Spinal cord (tissue), 10 donors: Measurements from ENCODE around the gene MTA1. TPM values are rescaled to one million over a fixed set of nuclear protein-coding genes. Genes with fewer than 3 reads are reported as not detected.

Experiments used
- DNase-seq, 6 donors: peaks; one replicate each; pipeline versions ENCODE4 v3.0.0 to v3.0.0-alpha.2; 2013 to 2015; ENCODE audit warnings: low spot score in 6 of 6, low read depth in 4 of 6
- H3K27ac ChIP-seq: one replicate; pipeline ENCODE4 v1.5.1; 2013; ENCODE audit warnings: low read depth, low read length, control low read depth
- H3K27me3 ChIP-seq: one replicate; pipeline ENCODE4 v1.6.1; 2013; ENCODE audit warnings: low read length; ENCODE audit not compliant: control insufficient read depth, insufficient read depth
- H3K36me3 ChIP-seq: one replicate; pipeline ENCODE4 v1.6.1; 2013; ENCODE audit warnings: low read length; ENCODE audit not compliant: control insufficient read depth, insufficient read depth
- H3K4me1 ChIP-seq: one replicate; pipeline ENCODE4 v1.6.1; 2013; ENCODE audit warnings: low read length; ENCODE audit not compliant: control insufficient read depth, insufficient read depth
- H3K4me3 ChIP-seq: one replicate; pipeline ENCODE4 v1.5.1; 2013; ENCODE audit warnings: low read depth, low read length, control low read depth
- H3K9me3 ChIP-seq: one replicate; pipeline ENCODE4 v1.6.1; 2013; ENCODE audit warnings: low read length; ENCODE audit not compliant: control insufficient read depth, insufficient read depth
- WGBS: methylation state at CpG from one replicate; pipeline ENCODE4 v1.1.5; 2013; ENCODE audit warnings: missing lambda C conversion rate; ENCODE audit not compliant: insufficient coverage; 5-methylcytosine and 5-hydroxymethylcytosine counted together
- polyA plus RNA-seq, 2 donors: library from polyadenylated mRNA; unstranded; fragments of 120-200 nt; gene quantifications; one replicate each; pipeline ENCODE4 v1.2.1, GENCODE V29; 2013; ENCODE audit not compliant: insufficient read length in 2 of 2
- total RNA-seq, 2 donors: library from RNA; depleted of rRNA in 1 of 2; stranded (reverse); fragments of 120-200 nt in 1 of 2; fragments of >200 nt in 1 of 2; gene quantifications; one replicate each; pipeline versions ENCODE4 v1.2.3 to v1.2.4, GENCODE V29; 2013 to 2014
- donor health status: healthy.

Gene MTA1
- total and polyA plus RNA-seq, 4 donors = 40.9 to 202 (median 126) TPM

DNA sequence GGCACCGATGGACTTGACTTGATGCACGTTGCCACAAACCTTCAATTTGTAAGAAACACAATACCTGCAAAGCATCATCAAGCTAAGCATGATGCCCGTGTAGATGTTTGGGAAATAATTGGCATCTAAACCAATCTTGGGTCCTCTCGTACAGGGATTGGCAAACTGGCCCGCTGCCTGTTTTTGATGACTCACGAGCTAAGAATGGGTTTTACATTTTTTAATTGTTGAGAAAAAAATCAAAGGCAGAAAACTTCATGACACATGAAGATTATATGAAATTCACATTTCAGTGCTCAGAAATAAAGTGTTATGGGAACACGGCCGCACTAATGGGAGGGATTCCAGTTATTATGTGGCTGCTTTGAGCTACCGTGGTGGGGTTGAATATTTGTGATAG is 10.9 kb downstream of the MTA1 start:
- peaks cover 29% of the 10 kb centered on the region for H3K36me3 ChIP-seq

DNA sequence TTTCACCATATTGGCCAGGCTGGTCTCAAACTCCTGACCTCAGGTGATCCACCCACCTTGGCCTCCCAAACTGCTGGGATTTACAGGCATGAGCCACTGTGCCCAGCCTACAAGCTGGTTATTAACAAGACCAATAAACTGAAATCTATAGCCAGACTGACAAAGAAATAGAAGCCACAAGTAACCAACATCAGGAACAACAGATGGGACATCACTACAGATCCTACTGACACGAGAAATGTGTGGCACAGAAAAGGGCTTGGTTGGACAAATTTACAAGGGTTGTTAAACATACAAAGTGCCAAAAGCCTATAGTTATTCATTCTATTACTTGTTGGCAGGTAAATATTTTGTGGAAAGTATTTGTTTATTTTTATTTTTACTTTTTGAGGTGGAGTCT is 11.6 kb downstream of the MTA1 start:
- H3K4me1 ChIP-seq = no peaks in the 10 kb centered on the region
- no peak overlapping the region for H3K4me3 ChIP-seq
- no peak for DNase-seq
- no CpG with 5 or more reads among the region's 1 CpG for WGBS
- no peaks in the 10 kb centered on the region for H3K9me3 ChIP-seq
- no peak overlapping the region for H3K27ac ChIP-seq
- H3K36me3 ChIP-seq = peaks cover 23% of the 10 kb centered on the region
- no peaks in the 10 kb centered on the region for H3K27me3 ChIP-seq

More for the DNA sequence above, 10.9 kb downstream of the MTA1 start:
- WGBS = no CpG with 5 or more reads among the region's 9 CpGs
- no peaks in the 10 kb centered on the region for H3K27me3 ChIP-seq
- H3K9me3 ChIP-seq = no peaks in the 10 kb centered on the region
- no peaks in the 10 kb centered on the region for H3K4me1 ChIP-seq
- H3K27ac ChIP-seq = no peak overlapping the region
- H3K4me3 ChIP-seq = no peak overlapping the region
- DNase-seq = no peak

DNA sequence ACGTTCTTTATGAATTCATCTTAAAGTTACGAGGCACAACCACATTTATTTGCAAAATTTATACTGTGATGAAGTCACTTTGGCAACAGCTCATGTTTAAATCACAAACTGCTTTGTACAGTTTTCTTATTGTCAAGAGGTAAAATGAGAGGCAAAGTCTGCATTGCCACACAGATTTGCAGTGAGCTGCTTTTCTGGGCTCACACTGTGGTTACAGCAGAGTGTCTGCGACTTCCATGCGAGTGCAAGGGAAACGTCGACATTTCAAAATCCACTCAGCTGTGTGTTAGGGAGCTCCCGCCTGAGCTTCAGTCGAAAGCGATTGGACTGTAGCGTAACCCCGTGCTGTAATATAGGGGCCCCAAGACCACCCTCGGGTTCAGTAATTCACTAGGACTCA is 13.0 kb downstream of the MTA1 start:
- Histone ChIP-seq H3K9me3 (no peaks in the 10 kb centered on the region), H3K27ac (no peak overlapping the region), H3K4me3 (no peak overlapping the region), H3K36me3 (peaks cover 25% of the 10 kb centered on the region), H3K27me3 (no peaks in the 10 kb centered on the region), H3K4me1 (no peaks in the 10 kb centered on the region)
- 90% methylated on average over 10 of the region's 12 CpGs for WGBS
- DNase-seq = no peak

DNA sequence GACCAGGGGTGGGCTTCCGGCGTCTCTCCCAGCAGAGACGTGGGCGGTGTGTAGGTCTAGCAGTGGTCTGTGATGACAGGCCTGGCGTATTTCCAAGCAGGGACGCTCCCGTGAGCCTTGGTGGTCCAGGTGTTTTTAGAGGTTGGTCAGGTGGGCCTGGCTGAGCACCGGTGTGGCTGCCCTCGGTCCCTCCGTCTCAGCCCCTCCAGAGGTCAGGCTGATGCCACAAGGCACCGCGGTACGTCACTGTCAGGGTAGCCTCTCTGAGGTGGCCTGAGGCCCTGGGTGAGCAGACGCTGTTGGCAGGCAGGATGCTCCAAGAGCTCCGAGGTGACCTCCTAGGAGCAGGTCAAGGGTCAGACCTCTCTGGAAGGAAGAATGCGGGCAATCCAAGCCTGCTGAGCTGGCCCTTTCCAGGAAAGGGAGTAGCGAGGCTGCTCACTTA is 13.6 kb downstream of the MTA1 start:
- no peaks in the 10 kb centered on the region for H3K9me3 ChIP-seq
- WGBS = 90% methylated on average over 16 of the region's 17 CpGs
- peaks cover 30% of the 10 kb centered on the region for H3K36me3 ChIP-seq
- H3K27me3 ChIP-seq = no peaks in the 10 kb centered on the region
- DNase-seq = no peak
- H3K4me1 ChIP-seq = no peaks in the 10 kb centered on the region
- no peak overlapping the region for H3K4me3 ChIP-seq
- H3K27ac ChIP-seq = no peak overlapping the region

DNA sequence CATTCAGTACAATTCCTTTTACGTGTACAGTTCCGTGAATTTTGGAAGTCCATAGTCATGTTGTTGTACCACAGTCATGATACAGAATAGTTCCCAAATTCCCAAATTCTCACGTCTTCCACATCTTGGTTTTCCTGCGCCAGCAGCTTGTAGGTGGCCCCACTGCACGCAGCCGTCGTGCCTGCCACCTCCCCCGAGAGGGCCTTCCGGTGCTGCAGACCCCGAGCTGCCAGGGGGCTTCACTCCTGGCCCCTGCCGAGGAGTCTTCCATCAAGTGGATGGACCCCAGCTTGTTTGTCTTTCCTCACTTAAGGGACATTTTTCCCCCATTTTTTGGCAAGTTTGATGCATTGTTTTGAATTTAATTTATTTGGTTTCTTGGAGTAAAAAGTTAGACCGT is 16.8 kb downstream of the MTA1 start:
- no peak overlapping the region for H3K4me3 ChIP-seq
- H3K27ac ChIP-seq = no peak overlapping the region
- no peak for DNase-seq
- 92% methylated on average over 12 of the region's 12 CpGs for whole genome bisulfite sequencing
- H3K36me3 ChIP-seq = peaks cover 57% of the 10 kb centered on the region
- no peaks in the 10 kb centered on the region for H3K27me3 ChIP-seq
- no peaks in the 10 kb centered on the region for H3K4me1 ChIP-seq
- no peaks in the 10 kb centered on the region for H3K9me3 ChIP-seq

DNA sequence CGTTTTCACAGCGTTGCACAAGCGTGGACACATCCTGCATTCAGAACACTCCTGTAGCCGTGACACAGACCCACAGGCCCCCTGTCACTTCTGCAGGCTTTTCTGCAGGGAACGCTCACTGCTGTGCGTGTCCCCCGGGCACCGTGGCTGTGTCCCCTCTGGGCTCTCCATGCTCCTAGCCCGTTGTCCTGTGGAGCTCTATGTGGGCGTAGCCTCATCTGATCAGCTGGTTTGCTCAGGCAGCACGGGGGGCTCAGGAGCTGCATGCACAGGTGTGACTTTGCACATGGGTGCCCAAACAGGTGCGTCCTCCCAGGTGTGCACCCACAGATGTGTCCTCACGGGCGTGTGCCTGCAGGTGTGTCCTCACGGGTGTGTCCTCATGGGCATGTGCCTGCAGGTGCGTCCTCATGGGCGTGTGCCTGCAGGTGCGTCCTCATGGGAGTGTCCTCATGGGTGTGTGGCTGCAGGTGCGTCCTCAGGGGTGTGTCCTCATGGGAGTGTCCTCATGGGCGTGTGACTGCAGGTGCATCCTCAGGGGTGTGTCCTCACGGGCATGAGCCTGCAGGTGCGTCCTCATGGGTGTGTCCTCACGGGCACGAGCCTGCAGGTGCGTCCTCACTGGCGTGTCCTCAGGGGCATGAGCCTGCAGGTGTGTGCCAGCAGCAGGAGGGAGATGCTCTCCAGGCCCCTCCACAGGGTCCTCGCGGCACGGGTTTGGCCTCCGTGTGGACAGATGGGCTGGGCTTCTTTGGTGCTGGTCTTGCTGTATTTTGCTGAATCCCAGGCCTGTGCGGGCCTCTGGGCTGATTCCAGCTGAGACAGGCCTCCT is 17.5 kb downstream of the MTA1 start:
- DNase-seq = no peak
- Histone ChIP-seq H3K27ac (no peak overlapping the region), H3K27me3 (no peaks in the 10 kb centered on the region), H3K36me3 (peaks cover 54% of the 10 kb centered on the region), H3K4me1 (no peaks in the 10 kb centered on the region), H3K4me3 (no peak overlapping the region), H3K9me3 (no peaks in the 10 kb centered on the region)
- 92% methylated on average over 31 of the region's 31 CpGs for WGBS

DNA sequence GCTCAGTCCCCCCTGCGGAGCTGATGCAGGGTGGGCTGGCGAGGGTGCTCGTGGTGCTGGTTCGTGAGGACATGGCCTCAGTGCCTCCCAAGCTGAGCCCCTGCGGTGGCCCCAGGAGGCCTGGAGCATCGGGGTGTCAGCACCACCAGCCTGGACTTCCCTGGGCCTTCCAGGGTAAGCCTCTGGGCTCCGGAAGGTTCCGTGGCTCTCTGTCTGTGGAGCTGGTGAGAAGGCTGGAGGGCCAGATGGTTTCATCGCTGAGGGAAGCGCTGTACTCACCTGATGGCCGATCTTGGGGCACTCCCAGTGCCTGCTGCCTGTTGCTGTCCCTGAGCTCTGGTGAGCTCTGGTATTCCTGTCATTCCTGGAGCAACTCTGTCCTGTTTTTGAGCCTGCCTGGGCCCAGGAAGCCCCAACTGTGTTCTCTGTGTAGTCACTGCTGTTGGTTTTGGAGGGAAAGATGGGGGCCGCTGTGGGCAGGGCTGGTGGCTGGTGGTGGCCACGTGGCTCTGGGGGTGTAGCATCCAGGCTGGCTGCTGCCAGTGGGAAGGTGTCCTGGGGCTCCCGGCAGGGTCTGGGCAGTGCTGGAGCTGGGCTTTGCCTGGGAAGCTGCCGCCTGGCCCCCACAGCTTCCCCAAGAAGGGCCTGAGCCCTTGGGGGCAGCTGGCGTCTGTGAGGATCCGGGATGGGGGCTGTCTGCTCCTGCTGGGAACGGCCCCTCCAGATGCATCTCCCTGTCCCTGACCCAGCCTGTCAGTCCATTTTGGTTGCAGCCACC is 18.3 kb downstream of the MTA1 start:
- Histone ChIP-seq H3K9me3 (no peaks in the 10 kb centered on the region), H3K4me1 (no peaks in the 10 kb centered on the region), H3K36me3 (peaks cover 61% of the 10 kb centered on the region), H3K27ac (no peak overlapping the region), H3K4me3 (no peak overlapping the region), H3K27me3 (no peaks in the 10 kb centered on the region)
- 95% methylated on average over 18 of the region's 18 CpGs for WGBS
- DNase-seq = no peak

DNA sequence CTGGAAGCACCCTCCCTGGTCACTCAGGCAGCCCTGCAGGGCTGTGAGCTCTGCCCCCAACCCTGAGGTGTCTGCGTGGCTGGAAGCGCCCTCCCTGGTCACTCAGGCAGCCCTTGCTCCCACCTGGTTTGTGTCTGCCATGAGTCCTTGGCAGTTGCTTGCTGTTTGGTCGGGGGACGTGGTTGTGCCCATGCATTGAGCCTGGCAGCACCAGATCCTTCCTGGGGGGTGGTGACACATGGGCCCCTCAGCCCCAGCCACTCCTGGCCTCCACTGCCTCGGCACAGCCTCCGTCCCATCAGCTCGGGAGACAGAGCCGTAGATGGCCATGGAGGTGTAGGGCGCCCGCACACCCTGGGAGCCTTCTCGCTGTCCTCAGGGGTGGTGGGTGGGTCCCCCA is 19.6 kb downstream of the MTA1 start:
- H3K4me3 ChIP-seq = no peak overlapping the region
- H3K9me3 ChIP-seq = no peaks in the 10 kb centered on the region
- H3K27ac ChIP-seq = no peak overlapping the region
- no peaks in the 10 kb centered on the region for H3K4me1 ChIP-seq
- peaks cover 61% of the 10 kb centered on the region for H3K36me3 ChIP-seq
- no peaks in the 10 kb centered on the region for H3K27me3 ChIP-seq
- DNase-seq = no peak
- WGBS = 98% methylated on average over 9 of the region's 11 CpGs

DNA sequence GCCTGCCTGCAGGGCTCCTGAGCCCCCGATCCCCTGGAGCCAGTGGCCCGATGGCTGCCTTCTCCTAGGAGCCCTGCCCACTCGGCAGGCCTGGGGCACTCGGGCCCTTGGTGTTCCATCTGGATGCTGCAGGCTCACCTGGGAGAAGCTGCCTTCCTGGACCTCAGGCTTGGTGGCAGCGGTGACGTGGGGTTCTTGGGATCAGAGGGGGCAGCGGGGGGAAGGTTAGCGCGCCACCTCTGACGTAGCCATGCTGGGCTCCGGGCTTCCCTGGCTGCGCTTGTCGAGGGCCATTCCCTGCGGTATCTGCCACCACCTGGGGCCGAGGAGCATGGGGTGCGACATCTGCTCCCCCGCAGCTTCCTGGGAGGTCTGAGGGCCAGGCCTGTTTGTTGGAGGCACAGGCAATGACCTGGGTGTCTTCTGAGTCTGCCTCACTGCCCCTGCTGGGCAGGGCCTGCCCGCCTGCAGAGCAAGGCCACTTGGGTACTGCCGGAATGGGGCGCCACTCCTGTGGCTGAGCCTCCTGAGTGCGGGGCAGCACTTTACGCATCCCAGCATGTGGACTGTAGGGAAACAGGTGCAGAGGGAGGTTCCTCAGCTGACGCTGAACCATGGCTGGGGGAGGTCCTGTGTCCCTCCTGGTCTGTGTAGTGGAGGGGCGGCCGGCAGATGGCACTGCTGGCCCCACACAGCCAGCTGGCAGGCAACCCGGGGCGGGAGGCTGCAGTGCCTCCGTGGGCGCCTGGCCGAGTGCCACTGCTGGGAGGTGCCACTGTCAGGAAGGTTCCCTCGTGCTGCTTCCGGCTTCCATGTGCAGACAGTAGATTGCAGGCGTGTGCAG is 20.3 kb downstream of the MTA1 start:
- Histone ChIP-seq H3K4me3 (no peak overlapping the region), H3K9me3 (no peaks in the 10 kb centered on the region), H3K27me3 (no peaks in the 10 kb centered on the region), H3K36me3 (peaks cover 64% of the 10 kb centered on the region), H3K27ac (no peak overlapping the region), H3K4me1 (no peaks in the 10 kb centered on the region)
- 93% methylated on average over 33 of the region's 33 CpGs for WGBS
- DNase-seq = no peak
